BE2C (cell line): ENCODE measurements around the gene N4BP2.
"Not testable (repeated sequence)": the region's sequence is repeated elsewhere in the genome, so short reads cannot be mapped to it uniquely, and the experiment has no call there.

Experiments used
- DNase-seq: peaks from one replicate; pipeline ENCODE4 v3.0.0-alpha.2; 2020
- H3K27me3 ChIP-seq: fragments of 250-450 bp; sonication (Bioruptor Pico); 2 replicates; pipeline ENCODE4 v1.5.1; 2020; ENCODE audit warnings: mild to moderate bottlenecking
- H3K36me3 ChIP-seq: fragments of 250-450 bp; sonication (Bioruptor Pico); 2 replicates; pipeline ENCODE4 v1.5.1; 2020; ENCODE audit warnings: mild to moderate bottlenecking
- H3K4me1 ChIP-seq: fragments of 250-450 bp; sonication (Bioruptor Pico); 2 replicates; pipeline ENCODE4 v1.5.1; 2020
- H3K4me3 ChIP-seq: 2 replicates; pipeline ENCODE4 v1.5.1; 2011; ENCODE audit warnings: low read depth, low read length
- H3K9me3 ChIP-seq: fragments of 250-450 bp; sonication (Bioruptor Pico); 2 replicates; pipeline ENCODE4 v1.5.1; 2020
- TF ChIP-seq, protein P1 (sequence below): IDR thresholded peaks from 2 replicates; pipeline ENCODE4 v1.5.1; 2012; ENCODE audit warnings: mild to moderate bottlenecking, low read depth, low read length

N4BP2 gene

DNA sequence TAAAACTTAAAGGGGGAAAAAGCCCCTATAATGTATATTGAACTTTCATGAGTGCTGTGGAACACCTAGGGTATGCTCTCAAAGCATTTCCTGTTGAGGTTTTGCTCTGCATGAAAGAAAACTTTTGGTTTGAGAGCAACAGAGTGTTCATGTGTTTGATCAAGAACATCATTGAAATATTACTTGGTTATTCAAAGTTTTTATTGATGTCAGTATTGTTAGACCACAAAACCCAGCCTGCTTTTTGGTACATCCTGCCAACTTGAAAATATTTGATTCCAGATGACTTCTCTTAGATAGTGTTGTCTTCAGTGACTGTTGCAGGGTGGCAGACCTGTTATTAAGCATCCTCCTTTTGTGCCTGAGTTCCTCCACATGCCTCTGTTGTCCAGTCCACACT is 68.0 kb downstream of the N4BP2 start:
- TF ChIP-seq, protein P1, sequence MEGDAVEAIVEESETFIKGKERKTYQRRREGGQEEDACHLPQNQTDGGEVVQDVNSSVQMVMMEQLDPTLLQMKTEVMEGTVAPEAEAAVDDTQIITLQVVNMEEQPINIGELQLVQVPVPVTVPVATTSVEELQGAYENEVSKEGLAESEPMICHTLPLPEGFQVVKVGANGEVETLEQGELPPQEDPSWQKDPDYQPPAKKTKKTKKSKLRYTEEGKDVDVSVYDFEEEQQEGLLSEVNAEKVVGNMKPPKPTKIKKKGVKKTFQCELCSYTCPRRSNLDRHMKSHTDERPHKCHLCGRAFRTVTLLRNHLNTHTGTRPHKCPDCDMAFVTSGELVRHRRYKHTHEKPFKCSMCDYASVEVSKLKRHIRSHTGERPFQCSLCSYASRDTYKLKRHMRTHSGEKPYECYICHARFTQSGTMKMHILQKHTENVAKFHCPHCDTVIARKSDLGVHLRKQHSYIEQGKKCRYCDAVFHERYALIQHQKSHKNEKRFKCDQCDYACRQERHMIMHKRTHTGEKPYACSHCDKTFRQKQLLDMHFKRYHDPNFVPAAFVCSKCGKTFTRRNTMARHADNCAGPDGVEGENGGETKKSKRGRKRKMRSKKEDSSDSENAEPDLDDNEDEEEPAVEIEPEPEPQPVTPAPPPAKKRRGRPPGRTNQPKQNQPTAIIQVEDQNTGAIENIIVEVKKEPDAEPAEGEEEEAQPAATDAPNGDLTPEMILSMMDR = no peak
- no peak for DNase-seq
- Histone ChIP-seq H3K4me1 (no peaks in the 10 kb centered on the region), H3K9me3 (no peaks in the 10 kb centered on the region), H3K36me3 (no peaks in the 10 kb centered on the region), H3K27me3 (no peaks in the 10 kb centered on the region), H3K4me3 (no peak overlapping the region)

DNA sequence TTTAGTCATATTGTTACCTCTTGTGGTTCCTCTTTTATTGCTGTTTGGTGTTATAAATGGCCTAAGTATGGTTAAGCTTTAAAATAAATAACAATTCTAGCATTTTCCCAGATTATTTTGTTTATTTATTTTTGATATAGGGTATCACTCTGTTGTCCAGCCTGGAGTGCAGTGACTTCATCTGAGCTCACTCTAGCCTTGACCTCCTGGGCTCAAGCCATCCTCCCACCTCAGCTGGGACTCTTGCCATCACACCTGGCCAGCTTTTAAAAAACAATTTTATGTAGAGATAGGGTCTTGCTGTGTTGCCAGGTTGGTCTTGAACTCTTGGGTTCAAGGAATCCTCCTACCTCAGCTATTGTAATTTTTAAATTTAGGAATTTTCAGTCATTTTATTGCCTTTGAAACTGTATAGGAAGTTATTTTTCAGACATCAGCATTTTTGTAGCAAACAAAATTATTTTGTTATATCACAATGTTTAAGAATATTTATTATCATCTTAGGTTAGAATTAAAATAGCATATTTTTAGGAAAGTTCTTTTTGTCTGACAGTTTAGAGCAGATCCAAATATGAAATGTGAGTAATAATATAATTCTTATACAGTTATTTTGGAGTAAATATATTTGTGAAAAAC is 73.9 kb downstream of the N4BP2 start:
- DNase-seq = no peak
- H3K4me1 ChIP-seq = no peaks in the 10 kb centered on the region
- no peaks in the 10 kb centered on the region for H3K9me3 ChIP-seq
- no peaks in the 10 kb centered on the region; the same call in 1 of the 2 replicates for H3K36me3 ChIP-seq
- TF ChIP-seq, protein P1 = no peak
- H3K27me3 ChIP-seq = no peaks in the 10 kb centered on the region
- H3K4me3 ChIP-seq = no peak overlapping the region

DNA sequence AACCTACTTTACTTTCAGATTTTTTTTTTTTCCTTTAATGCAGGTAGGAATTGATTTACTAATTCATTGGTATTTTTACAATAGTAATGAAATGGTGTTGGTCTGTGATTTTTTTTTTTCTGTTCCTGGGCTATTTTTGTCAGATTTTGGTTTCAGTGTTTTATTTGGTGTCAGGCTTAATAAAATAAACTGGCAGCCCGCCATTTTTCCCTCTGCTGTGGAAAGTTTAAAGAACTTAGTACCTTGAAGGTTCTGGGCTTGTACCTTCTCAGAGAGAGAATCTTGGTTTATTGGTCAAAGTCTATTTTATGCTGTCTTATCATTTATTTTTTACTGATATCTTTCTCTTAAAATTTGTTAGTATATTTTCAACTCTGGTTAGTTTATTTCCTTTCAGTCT is 76.2 kb downstream of the N4BP2 start:
- Histone ChIP-seq H3K9me3 (no peaks in the 10 kb centered on the region), H3K27me3 (no peaks in the 10 kb centered on the region), H3K4me1 (no peaks in the 10 kb centered on the region), H3K36me3 (peaks cover 8% of the 10 kb centered on the region; the same call in 1 of the 2 replicates), H3K4me3 (no peak overlapping the region)
- TF ChIP-seq, protein P1 = no peak
- no peak for DNase-seq

DNA sequence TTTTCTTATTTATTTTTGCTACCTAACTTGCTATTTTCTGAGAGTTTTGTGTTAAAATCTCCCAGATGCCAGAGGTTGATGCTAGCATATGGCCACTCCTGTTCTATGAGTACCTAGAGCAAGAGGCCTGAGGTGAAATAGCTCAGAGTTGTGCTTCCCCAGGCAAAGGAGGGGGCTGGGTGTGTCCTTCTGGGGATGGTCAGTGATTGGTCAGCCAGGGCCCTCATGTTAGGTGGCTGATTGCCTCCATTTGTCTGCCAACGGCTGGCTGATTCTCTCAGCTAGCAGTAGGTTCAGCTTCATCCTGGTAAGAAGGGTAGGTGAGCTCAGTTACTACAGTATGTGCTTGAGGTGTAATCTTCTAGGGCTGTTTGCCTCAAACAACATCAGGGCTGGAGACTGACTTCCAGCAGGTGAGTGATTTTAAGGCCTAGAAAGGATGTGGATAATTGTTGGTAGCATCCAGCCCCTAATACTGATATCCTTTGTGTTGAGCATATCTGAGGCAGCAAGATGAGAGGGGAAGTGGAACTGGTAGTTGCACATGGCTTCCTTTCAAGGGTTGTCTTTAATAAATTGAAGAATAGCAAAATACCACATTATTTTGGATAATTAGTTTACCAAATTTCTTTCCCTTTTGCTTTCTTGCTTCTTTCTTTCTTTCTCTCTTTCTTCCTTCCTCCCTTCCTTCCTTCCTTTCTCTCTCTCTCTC is 77.7 kb downstream of the N4BP2 start:
- H3K27me3 ChIP-seq = no peaks in the 10 kb centered on the region
- no peak overlapping the region for H3K4me3 ChIP-seq
- H3K4me1 ChIP-seq = no peaks in the 10 kb centered on the region
- H3K36me3 ChIP-seq = peaks cover 9% of the 10 kb centered on the region; the same call in 1 of the 2 replicates
- TF ChIP-seq, protein P1 = no peak
- H3K9me3 ChIP-seq = no peaks in the 10 kb centered on the region
- DNase-seq = no peak

DNA sequence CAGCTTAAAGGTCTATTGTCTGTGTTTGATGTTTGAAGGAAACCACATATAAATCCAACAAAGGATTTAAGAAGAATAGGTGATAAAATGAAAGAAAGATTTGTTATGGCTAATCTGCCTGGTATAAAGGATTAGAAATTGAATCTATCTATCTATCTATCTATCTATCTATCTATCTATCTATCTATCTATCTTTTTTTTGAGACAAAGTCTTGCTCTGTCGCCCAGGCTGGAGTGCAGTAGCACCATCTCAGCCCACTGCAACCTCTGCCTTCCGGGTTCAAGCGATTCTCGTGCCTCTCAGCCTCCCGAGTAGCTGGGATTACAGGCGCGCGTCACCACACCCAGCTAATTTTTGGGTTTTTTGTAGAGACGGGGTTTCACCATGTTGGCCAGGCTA is 79.6 kb downstream of the N4BP2 start:
- H3K9me3 ChIP-seq, DNase-seq, H3K36me3 ChIP-seq, H3K27me3 ChIP-seq, H3K4me1 ChIP-seq, H3K4me3 ChIP-seq: not testable (repeated sequence)

DNA sequence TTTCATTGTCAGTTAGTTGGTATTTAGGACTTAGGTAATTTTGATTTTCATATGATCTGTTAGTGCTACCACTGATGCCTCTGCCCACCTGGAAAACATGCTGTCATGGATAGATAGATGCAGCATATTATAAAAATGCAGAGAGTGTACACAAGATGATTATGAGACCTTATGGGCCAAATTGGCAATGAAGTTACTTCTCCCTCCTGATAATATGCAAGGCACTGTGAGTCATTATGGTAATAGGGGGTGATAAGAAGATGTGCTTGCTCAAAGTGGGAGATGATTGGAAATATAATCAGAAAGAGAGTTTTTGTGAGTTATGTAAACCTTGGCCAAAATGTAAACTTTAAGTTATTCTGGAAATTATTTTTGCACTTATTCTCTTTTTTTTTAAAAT is 83.5 kb downstream of the N4BP2 start:
- H3K9me3 ChIP-seq = no peaks in the 10 kb centered on the region
- no peaks in the 10 kb centered on the region for H3K4me1 ChIP-seq
- TF ChIP-seq, protein P1 = no peak
- no peak overlapping the region for H3K4me3 ChIP-seq
- H3K27me3 ChIP-seq = no peaks in the 10 kb centered on the region
- DNase-seq = no peak
- peaks cover 15% of the 10 kb centered on the region; the same call in 1 of the 2 replicates for H3K36me3 ChIP-seq

DNA sequence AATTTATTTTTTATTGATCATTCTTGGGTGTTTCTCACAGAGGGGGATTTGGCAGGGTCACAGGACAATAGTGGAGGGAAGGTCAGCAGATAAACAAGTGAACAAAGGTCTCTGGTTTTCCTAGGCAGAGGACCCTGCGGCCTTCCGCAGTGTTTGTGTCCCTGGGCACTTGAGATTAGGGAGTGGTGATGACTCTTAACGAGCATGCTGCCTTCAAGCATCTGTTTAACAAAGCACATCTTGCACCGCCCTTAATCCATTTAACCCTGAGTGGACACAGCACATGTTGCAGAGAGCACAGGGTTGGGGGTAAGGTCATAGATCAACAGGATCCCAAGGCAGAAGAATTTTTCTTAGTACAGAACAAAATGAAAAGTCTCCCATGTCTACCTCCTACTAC is 83.9 kb downstream of the N4BP2 start:
- not testable (repeated sequence) for H3K4me3 ChIP-seq, DNase-seq, H3K4me1 ChIP-seq, H3K27me3 ChIP-seq, H3K9me3 ChIP-seq
- peaks cover 15% of the 10 kb centered on the region; the same call in 1 of the 2 replicates for H3K36me3 ChIP-seq
